BLaER1 (cell line): ENCODE data around the gene CFB.
A peak's percentile ranks its signal among the peaks of the same experiment; 100 is the strongest.

Experiments
- H3K27ac ChIP-seq: shearing (Covaris generic); formaldehyde crosslinking; 2 replicates; pipeline ENCODE4 v1.8.1; 2022
- H3K27me3 ChIP-seq: shearing (Covaris generic); formaldehyde crosslinking; 2 replicates; pipeline ENCODE4 v1.8.1; 2022
- H3K36me3 ChIP-seq: shearing (Covaris generic); formaldehyde crosslinking; 2 replicates; pipeline ENCODE4 v1.8.1; 2022
- H3K4me1 ChIP-seq: shearing (Covaris generic); formaldehyde crosslinking; 2 replicates; pipeline ENCODE4 v1.8.1; 2022
- H3K4me2 ChIP-seq: shearing (Covaris generic); formaldehyde crosslinking; 2 replicates; pipeline ENCODE4 v1.8.1; 2022
- H3K4me3 ChIP-seq: shearing (Covaris generic); formaldehyde crosslinking; 2 replicates; pipeline ENCODE4 v1.8.1; 2022
- H3K9ac ChIP-seq: shearing (Covaris generic); formaldehyde crosslinking; 2 replicates; pipeline ENCODE4 v1.8.1; 2022
- H3K9me3 ChIP-seq: shearing (Covaris generic); formaldehyde crosslinking; 2 replicates; pipeline ENCODE4 v1.8.1; 2022
- H4K20me1 ChIP-seq: shearing (Covaris generic); formaldehyde crosslinking; 2 replicates; pipeline ENCODE4 v1.8.1; 2022
- Cebpa-rat ChIP-seq: shearing (Covaris generic); IDR thresholded peaks from 2 replicates; pipeline ENCODE4 v1.8.1; 2022

The CFB gene

DNA sequence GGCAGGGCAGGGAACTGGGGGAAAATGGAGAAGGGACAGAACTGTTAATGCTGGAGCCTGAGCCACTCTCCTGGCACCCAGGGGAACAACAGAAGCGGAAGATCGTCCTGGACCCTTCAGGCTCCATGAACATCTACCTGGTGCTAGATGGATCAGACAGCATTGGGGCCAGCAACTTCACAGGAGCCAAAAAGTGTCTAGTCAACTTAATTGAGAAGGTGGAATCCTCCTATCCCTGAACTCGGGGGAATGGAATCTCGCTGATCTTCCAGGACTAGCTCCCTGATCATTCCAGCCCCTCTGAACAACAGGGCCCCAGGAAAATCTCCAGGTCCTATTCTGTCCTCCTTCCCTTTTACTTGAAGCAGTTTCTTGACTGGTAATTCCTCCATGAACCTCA, 2.0 kb downstream of the CFB start:
- Histone ChIP-seq H4K20me1 (no peaks in the 10 kb centered on the region), H3K36me3 (peaks cover 31% of the 10 kb centered on the region), H3K4me3 (no peak overlapping the region), H3K27ac (no peak overlapping the region), H3K27me3 (no peaks in the 10 kb centered on the region), H3K4me2 (no peak overlapping the region), H3K9me3 (no peaks in the 10 kb centered on the region), H3K4me1 (no peaks in the 10 kb centered on the region), H3K9ac (no peak overlapping the region)
- no peak for TF ChIP-seq Cebpa-rat

DNA sequence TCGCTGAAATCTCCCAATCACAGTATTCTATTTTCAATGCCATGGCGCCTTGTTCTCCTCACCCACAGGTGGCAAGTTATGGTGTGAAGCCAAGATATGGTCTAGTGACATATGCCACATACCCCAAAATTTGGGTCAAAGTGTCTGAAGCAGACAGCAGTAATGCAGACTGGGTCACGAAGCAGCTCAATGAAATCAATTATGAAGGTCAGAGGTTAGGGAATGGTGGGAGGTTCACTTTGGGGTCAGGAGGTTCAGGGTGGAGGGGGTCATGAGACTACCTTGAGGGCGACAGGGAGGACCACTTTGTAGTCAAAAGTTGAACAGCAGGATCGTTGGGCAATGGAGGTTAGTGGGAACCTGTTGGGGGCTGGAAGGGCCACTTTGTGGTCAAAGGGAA, 2.4 kb downstream of the CFB start:
- peaks cover 35% of the 10 kb centered on the region for H3K36me3 ChIP-seq
- no peaks in the 10 kb centered on the region for H3K4me1 ChIP-seq
- H3K4me3 ChIP-seq: no peak overlapping the region
- H3K4me2 ChIP-seq: no peak overlapping the region
- no peak overlapping the region for H3K27ac ChIP-seq
- no peak for TF ChIP-seq Cebpa-rat
- H3K27me3 ChIP-seq: no peaks in the 10 kb centered on the region
- H4K20me1 ChIP-seq: no peaks in the 10 kb centered on the region
- H3K9me3 ChIP-seq: no peaks in the 10 kb centered on the region
- no peak overlapping the region for H3K9ac ChIP-seq

DNA sequence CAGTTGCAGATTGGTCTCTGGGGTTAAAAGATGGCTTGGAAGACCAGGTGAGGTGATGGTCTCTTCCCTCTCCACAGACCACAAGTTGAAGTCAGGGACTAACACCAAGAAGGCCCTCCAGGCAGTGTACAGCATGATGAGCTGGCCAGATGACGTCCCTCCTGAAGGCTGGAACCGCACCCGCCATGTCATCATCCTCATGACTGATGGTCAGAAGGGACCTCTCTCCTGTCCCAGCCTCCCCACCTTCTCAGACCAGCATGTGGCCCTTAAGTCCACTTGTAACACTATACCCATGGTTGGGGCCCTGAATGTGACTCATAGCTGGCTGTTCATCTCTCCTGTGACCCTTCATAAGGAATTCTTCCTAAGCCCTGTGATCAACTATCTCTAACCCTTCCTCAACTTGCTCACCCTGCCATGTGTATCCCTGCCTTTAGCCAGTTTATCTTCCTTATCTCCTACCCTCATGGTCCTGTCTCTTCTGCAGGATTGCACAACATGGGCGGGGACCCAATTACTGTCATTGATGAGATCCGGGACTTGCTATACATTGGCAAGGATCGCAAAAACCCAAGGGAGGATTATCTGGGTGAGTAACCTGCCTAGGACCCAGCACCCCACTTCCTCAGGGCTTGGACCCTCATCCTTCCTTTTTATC, 3.0 kb downstream of the CFB start:
- H3K4me2 ChIP-seq: no peak overlapping the region

DNA sequence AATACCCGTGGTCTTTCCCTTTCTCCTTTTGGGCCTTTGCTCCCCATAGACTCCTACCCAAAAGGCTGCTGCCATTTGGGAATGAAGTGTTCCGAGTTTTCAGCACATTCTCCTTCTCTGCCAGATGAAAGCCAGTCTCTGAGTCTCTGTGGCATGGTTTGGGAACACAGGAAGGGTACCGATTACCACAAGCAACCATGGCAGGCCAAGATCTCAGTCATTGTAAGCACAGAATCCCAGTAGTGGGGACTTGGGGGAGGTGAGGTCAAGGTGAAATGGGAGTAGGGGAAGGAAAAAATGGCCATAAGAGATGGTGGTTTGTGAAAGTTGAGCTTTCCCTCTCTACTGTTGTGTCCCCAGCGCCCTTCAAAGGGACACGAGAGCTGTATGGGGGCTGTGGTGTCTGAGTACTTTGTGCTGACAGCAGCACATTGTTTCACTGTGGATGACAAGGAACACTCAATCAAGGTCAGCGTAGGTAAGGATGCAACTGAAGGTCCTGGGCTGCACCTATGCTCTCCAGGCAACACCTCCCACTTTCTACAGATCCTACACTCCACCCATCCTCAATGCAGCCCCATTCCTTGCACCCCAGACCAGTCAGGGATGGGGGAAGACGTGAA, 4.1 kb downstream of the CFB start:
- H3K4me3 ChIP-seq: no peak overlapping the region
- no peak overlapping the region for H3K4me2 ChIP-seq
- TF ChIP-seq Cebpa-rat: no peak
- no peak overlapping the region for H3K9ac ChIP-seq
- H3K4me1 ChIP-seq: no peaks in the 10 kb centered on the region
- no peaks in the 10 kb centered on the region for H3K27me3 ChIP-seq
- H3K36me3 ChIP-seq: peaks cover 52% of the 10 kb centered on the region
- H3K9me3 ChIP-seq: no peaks in the 10 kb centered on the region
- H3K27ac ChIP-seq: no peak overlapping the region
- no peaks in the 10 kb centered on the region for H4K20me1 ChIP-seq

More for the DNA sequence above, 3.0 kb downstream of the CFB start:
- no peaks in the 10 kb centered on the region for H3K4me1 ChIP-seq
- TF ChIP-seq Cebpa-rat: 0 out of 2 replicates have a peak, but pooled peaks have one; percentile 16
- H3K4me3 ChIP-seq: no peak overlapping the region
- H3K27ac ChIP-seq: no peak overlapping the region
- peaks cover 41% of the 10 kb centered on the region for H3K36me3 ChIP-seq
- no peaks in the 10 kb centered on the region for H3K27me3 ChIP-seq
- H4K20me1 ChIP-seq: no peaks in the 10 kb centered on the region
- H3K9ac ChIP-seq: no peak overlapping the region
- no peaks in the 10 kb centered on the region for H3K9me3 ChIP-seq

DNA sequence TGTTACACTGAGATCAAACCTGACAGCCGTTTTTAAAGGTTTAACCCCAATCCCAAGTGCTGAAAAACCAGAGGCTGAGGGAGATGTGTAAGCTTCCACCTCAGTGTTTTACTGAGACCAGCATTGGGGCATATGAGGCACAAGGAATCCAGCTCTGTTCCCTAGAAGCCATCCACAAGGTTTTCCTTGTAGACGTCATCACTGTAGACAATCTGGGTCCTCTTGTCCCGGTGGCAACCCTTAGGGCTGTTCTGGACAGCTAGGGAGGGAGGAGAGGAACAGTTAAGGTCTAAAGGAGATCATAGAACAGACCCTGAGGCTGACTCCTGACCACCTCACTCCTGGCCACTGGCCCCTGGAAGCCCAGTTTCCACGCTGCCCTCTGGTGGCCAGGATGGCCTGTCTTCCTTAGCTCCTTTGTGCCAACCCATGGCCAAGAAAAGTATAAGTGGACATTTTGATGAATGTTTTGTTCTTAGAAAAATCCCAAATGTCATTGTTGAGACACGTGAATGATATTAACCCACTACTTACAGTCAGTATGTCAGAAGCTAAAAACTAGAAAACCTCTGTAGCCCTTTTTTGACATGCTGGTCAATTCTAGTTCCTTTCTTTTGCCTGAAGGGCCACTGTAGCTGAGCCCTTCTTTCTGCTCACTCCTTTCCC, 6.4 kb downstream of the CFB start:
- Histone ChIP-seq H3K9ac (no peak overlapping the region), H3K27ac (no peak overlapping the region), H4K20me1 (no peaks in the 10 kb centered on the region), H3K4me3 (no peak overlapping the region), H3K27me3 (no peaks in the 10 kb centered on the region), H3K36me3 (peaks cover 75% of the 10 kb centered on the region), H3K4me2 (no peak overlapping the region), H3K9me3 (no peaks in the 10 kb centered on the region), H3K4me1 (peaks cover 1% of the 10 kb centered on the region)
- TF ChIP-seq Cebpa-rat: no peak

DNA sequence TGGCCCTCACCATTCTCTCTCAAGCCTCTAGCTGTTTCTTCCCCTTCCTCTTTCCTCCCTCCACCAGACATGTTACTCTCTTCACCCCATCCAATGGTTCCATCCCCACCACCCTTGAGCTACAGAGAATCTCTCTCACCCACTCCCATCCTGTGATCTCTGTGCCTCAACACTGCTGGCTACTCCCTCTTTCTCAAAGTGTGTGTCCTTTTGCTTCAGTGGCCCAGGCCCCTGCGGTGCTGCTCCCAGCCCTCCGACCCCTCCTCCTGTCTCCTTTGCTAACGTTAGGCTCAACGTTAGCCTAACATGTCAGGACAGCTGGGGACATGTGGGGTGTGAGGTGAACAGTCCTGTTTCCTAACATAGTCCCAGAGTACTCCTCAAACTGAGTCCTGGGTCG, 7.0 kb downstream of the CFB start:
- H3K36me3 ChIP-seq: peaks cover 76% of the 10 kb centered on the region
- no peaks in the 10 kb centered on the region for H3K9me3 ChIP-seq
- no peak overlapping the region for H3K27ac ChIP-seq
- no peak overlapping the region for H3K4me3 ChIP-seq
- peaks cover 7% of the 10 kb centered on the region for H3K4me1 ChIP-seq
- H3K9ac ChIP-seq: no peak overlapping the region
- H4K20me1 ChIP-seq: no peaks in the 10 kb centered on the region
- H3K4me2 ChIP-seq: no peak overlapping the region
- no peaks in the 10 kb centered on the region for H3K27me3 ChIP-seq
- no peak for TF ChIP-seq Cebpa-rat

DNA sequence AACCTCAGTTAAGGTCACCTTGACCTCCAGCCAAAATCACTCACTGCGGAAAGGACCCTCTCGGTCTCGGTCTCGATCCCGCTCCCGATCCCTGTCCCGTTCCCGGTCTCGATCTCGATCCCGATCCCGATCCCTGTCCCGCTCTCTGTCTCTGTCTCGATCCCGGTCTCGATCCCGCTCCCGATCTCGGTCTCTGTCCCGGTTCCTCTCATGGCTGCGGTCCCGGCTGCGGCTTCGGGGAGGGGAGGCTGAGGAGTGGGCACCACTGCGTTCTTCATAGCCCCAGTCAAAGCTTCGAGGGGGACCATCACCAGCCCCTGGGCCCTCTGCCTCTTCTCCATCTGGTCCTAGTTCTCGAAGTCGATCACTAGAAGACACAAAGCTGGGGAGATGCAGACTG, 8.6 kb downstream of the CFB start:
- Histone ChIP-seq H4K20me1 (no peaks in the 10 kb centered on the region), H3K4me2 (no peak overlapping the region), H3K27me3 (no peaks in the 10 kb centered on the region), H3K4me3 (no peak overlapping the region), H3K9ac (peak overlapping the region; percentile 38; the same call in 1 of the 2 replicates), H3K27ac (no peak overlapping the region), H3K36me3 (peaks cover 76% of the 10 kb centered on the region), H3K9me3 (no peaks in the 10 kb centered on the region), H3K4me1 (peaks cover 16% of the 10 kb centered on the region)
- TF ChIP-seq Cebpa-rat: no peak

DNA sequence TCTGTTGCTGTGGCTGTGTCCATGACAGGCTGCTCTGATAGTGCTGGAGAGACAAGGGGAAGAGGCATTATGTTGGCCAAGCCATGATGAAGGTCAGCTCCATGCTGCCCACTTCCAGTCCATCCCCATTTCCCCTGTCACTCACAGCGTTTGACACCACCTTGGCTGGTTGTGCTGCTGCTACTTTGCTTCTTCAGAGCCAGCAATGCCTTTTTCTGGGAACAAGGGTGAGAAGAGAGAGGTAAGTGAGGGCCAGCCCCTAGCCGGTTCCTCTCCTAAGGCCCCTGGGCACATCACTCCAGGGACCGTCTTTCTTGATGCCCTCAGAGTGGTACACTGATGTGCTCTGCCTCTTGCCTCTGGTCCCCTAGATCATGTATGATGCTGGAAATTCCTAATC, 10.9 kb downstream of the CFB start:
- no peak for TF ChIP-seq Cebpa-rat
- Histone ChIP-seq H4K20me1 (no peaks in the 10 kb centered on the region), H3K27ac (no peak overlapping the region), H3K4me1 (peaks cover 26% of the 10 kb centered on the region), H3K4me3 (no peak overlapping the region), H3K4me2 (no peak overlapping the region), H3K9me3 (no peaks in the 10 kb centered on the region), H3K36me3 (peaks cover 77% of the 10 kb centered on the region), H3K9ac (no peak overlapping the region), H3K27me3 (no peaks in the 10 kb centered on the region)

DNA sequence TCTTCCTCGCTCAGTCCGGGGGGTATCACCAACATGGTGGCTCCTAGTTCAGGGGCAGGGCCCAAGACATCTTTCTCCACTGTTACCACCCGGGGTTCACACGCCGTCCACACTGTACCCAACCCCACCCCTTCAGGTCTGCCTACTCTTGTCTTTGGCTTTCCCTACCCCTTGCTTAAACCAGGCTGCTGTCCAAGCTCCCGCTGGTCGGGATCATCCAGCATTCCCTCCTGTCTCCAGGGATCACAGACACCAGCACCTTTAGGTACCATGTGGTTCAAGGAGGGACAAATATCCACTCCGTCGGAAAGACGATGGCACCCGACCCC, 12.5 kb downstream of the CFB start:
- peak overlapping the region; percentile 87 for H3K9ac ChIP-seq
- H3K4me2 ChIP-seq: peak overlapping the region; percentile 97
- no peak for TF ChIP-seq Cebpa-rat
- peak overlapping the region; percentile 81 for H3K4me3 ChIP-seq
- H3K9me3 ChIP-seq: no peaks in the 10 kb centered on the region
- H3K27ac ChIP-seq: peak overlapping the region; percentile 71
- H4K20me1 ChIP-seq: no peaks in the 10 kb centered on the region
- no peaks in the 10 kb centered on the region for H3K27me3 ChIP-seq
- H3K4me1 ChIP-seq: peaks cover 26% of the 10 kb centered on the region
- H3K36me3 ChIP-seq: peaks cover 77% of the 10 kb centered on the region
